ENCODE measurements around the gene LOXL4. TPM values are rescaled to one million over a fixed set of nuclear protein-coding genes. Genes with fewer than 3 reads are reported as not detected.

The LOXL4 gene
- total RNA-seq, 1 experiment from 2014 or later = 0.13 TPM

DNA sequence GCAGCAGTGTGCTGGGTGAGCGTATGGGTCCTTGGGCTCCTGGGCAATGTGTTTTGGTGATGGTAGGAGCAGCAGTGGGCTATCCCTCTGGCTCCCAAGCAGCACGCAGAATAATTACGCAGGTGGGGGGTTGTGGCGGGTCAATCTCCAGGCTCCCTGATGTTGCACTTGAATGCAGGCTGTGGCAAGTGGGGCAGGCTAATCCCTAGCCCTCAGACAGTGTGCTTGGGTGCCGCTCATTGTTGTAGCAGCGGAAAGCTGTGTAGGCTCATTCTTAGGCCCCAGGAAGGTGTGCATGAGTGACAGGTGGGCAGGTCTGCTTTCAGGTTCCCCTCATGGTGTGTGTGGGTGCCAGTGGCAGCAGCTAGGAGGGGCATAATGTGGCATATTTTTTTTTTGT is 44.1 kb downstream of the LOXL4 start:
- no peak overlapping the region for H2BK20ac ChIP-seq (ENCODE audit: low read depth, low read length, poor library complexity, severe bottlenecking)
- no peak overlapping the region for H2AFZ ChIP-seq (ENCODE audit: low read length)
- H3K9ac ChIP-seq (ENCODE audit: extremely low read depth, insufficient read length, low read length) = no peak overlapping the region
- no peaks in the 10 kb centered on the region for H3K79me1 ChIP-seq (ENCODE audit: insufficient read depth, low read depth, low read length, poor library complexity, severe bottlenecking)
- no peaks in the 10 kb centered on the region for H3K27me3 ChIP-seq (ENCODE audit: insufficient read depth, low read length)
- TF ChIP-seq, protein P1, sequence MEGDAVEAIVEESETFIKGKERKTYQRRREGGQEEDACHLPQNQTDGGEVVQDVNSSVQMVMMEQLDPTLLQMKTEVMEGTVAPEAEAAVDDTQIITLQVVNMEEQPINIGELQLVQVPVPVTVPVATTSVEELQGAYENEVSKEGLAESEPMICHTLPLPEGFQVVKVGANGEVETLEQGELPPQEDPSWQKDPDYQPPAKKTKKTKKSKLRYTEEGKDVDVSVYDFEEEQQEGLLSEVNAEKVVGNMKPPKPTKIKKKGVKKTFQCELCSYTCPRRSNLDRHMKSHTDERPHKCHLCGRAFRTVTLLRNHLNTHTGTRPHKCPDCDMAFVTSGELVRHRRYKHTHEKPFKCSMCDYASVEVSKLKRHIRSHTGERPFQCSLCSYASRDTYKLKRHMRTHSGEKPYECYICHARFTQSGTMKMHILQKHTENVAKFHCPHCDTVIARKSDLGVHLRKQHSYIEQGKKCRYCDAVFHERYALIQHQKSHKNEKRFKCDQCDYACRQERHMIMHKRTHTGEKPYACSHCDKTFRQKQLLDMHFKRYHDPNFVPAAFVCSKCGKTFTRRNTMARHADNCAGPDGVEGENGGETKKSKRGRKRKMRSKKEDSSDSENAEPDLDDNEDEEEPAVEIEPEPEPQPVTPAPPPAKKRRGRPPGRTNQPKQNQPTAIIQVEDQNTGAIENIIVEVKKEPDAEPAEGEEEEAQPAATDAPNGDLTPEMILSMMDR (conservative IDR thresholded peaks at IDR 0.05) = no peak
- no peaks in the 10 kb centered on the region for H4K20me1 ChIP-seq (ENCODE audit: control insufficient read depth, insufficient read depth, insufficient read length)
- H2BK15ac ChIP-seq (ENCODE audit: low read depth, low read length) = no peak overlapping the region
- WGBS (ENCODE audit: extremely low coverage, insufficient read length, low lambda C conversion rate) = no CpG with 5 or more reads among the region's 6 CpGs
- H3K4me2 ChIP-seq (ENCODE audit: insufficient read depth, insufficient read length, low read length) = no peak overlapping the region
- no peak overlapping the region for H3K14ac ChIP-seq (ENCODE audit: insufficient read depth, low read length)
- H2AK5ac ChIP-seq (ENCODE audit: insufficient read length, low read length) = no peak overlapping the region
- Mint-ChIP-seq H3K4me1 (peaks cover 9 to 12% of the 10 kb centered on the region in 2 experiments), H3K27ac (no peak overlapping the region), H3K9me3 (peaks cover 8 to 12% of the 10 kb centered on the region in 2 experiments), H3K4me3 (no peak overlapping the region), H3K36me3 (ENCODE audit: insufficient read depth in 1 of 3, low read depth in 3 of 3) (peaks cover 3 to 13% (median 6%) of the 10 kb centered on the region in 3 experiments; a peak in 4 of 7 replicates), H3K27me3 (ENCODE audit: low read depth) (no peaks in the 10 kb centered on the region)
- no peak overlapping the region for H3K18ac ChIP-seq (ENCODE audit: insufficient read length, low read depth, low read length)
- H3K4ac ChIP-seq (ENCODE audit: low read depth, low read length) = no peak overlapping the region
- H4K8ac ChIP-seq (replicated peaks; ENCODE audit: insufficient read length, low read depth, low read length) = no peak overlapping the region
- DNase-seq = no peak
- no peak overlapping the region for H2BK5ac ChIP-seq (ENCODE audit: insufficient read length, low read length)
- no peak overlapping the region for H4K5ac ChIP-seq (ENCODE audit: insufficient read length, low read depth, low read length)
- no peaks in the 10 kb centered on the region for H3K79me2 ChIP-seq (ENCODE audit: insufficient read depth, low read length)
- H3K4me1 ChIP-seq (ENCODE audit: insufficient read depth, low read length) = no peaks in the 10 kb centered on the region
- H3K27ac ChIP-seq (ENCODE audit: insufficient read length, low read depth, low read length) = no peak overlapping the region
- no peaks in the 10 kb centered on the region for H3K9me3 ChIP-seq (ENCODE audit: control insufficient read depth, low read depth, low read length)
- H3K23ac ChIP-seq (ENCODE audit: insufficient read length, low read depth, low read length) = no peak overlapping the region
- no peak overlapping the region for H4K91ac ChIP-seq (ENCODE audit: insufficient read length, low read depth, low read length)
- no peak overlapping the region for H2BK120ac ChIP-seq (ENCODE audit: low read depth, low read length, poor library complexity, severe bottlenecking)
- no peak overlapping the region for H3K56ac ChIP-seq (ENCODE audit: insufficient read length, low read depth, low read length)
- H3K23me2 ChIP-seq (ENCODE audit: insufficient read length, low read depth, low read length, poor library complexity, severe bottlenecking) = no peaks in the 10 kb centered on the region
- H2BK12ac ChIP-seq (ENCODE audit: insufficient read length, low read depth, low read length) = no peak overlapping the region
- no peak overlapping the region for H3T11ph ChIP-seq (ENCODE audit: low read length)

All from H9 (cell line).